Stimulated activated CD8-positive, alpha-beta memory T cell treated with anti-CD3 and anti-CD28 coated beads, Interleukin-4, amount 100 ng/mL, for 4 hours (primary cell): Measurements from ENCODE around the gene ATP6V0C.

Experiments used
- DNase-seq, 2 donors: peaks; one replicate each; pipeline ENCODE4 v3.0.0-alpha.2; 2020; ENCODE audit warnings: low read depth in 2 of 2, low spot score in 1 of 2

The ATP6V0C gene

GRCh38 chr16:2508722-2509400 lies 4.9 kb upstream of the ATP6V0C start:
- DNase-seq, result no peak

- no peak for DNase-seq
Observed at GRCh38 chr16:2511128-2511800, 2.5 kb upstream of the ATP6V0C start.

GRCh38 chr16:2511996-2512734 lies 1.6 kb upstream of the ATP6V0C start:
- DNase-seq, result no peak

GRCh38 chr16:2512735-2513404 lies 882 bp upstream of the ATP6V0C start:
- no peak for DNase-seq

GRCh38 chr16:2514333-2515179 lies 804 bp downstream of the ATP6V0C start:
- no peak for DNase-seq

- DNase-seq, result no peak
Observed at GRCh38 chr16:2515180-2515851, 1.6 kb downstream of the ATP6V0C start.

GRCh38 chr16:2516391-2517240 lies 2.9 kb downstream of the ATP6V0C start:
- no peak for DNase-seq

- DNase-seq, result no peak
Observed at GRCh38 chr16:2517954-2518605, 4.3 kb downstream of the ATP6V0C start.

- DNase-seq, result no peak
Observed at GRCh38 chr16:2518823-2519710, 5.3 kb downstream of the ATP6V0C start.

- DNase-seq, result no peak
Observed at GRCh38 chr16:2519711-2520080, 5.9 kb downstream of the ATP6V0C start.

GRCh38 chr16:2520097-2520783 lies 6.5 kb downstream of the ATP6V0C start, which contains the start of gene AMDHD2:
Gene AMDHD2 (plus strand): TSS chr16:2520371. CDS start chr16:2520459, 88 bp downstream.
- peak; percentile 72 to 74 for DNase-seq

GRCh38 chr16:2520784-2521531 lies 7.2 kb downstream of the ATP6V0C start:
- DNase-seq, result no peak

GRCh38 chr16:2523801-2524231 lies 10.1 kb downstream of the ATP6V0C start:
- DNase-seq, result no peak

GRCh38 chr16:2524339-2524938 lies 10.7 kb downstream of the ATP6V0C start:
- DNase-seq, result no peak

- DNase-seq, result no peak
Observed at GRCh38 chr16:2526135-2526534, 12.4 kb downstream of the ATP6V0C start.
